Astrocyte (in vitro differentiated cells and primary cell): Measurements from ENCODE around the gene ENTPD5. TPM values are rescaled to one million over a fixed set of nuclear protein-coding genes. Genes with fewer than 3 reads are reported as not detected.

Source experiments
- DNase-seq: peaks from one replicate; pipeline ENCODE4 v3.0.0-alpha.2; 2010; ENCODE audit warnings: low read depth
- FAIRE-seq: peaks from 2 replicates; lab custom pipeline; 2011; peaks lifted over from hg19 to GRCh38; lab: Jason Lieb, UNC
- H2AFZ ChIP-seq: 2 replicates; pipeline ENCODE4 v1.6.0; 2012; ENCODE audit warnings: low read depth, low read length, inconsistent platforms
- H3K27ac ChIP-seq: 2 replicates; pipeline ENCODE4 v1.5.1; 2011; ENCODE audit warnings: low read depth, low read length, inconsistent platforms
- H3K27me3 ChIP-seq: 2 replicates; pipeline ENCODE4 v1.6.0; 2011; ENCODE audit warnings: low read length, inconsistent platforms; ENCODE audit not compliant: insufficient read depth
- H3K36me3 ChIP-seq: 2 replicates; pipeline ENCODE4 v1.5.1; 2011; ENCODE audit warnings: low read length, inconsistent platforms; ENCODE audit not compliant: insufficient read depth
- H3K4me1 ChIP-seq: 2 replicates; pipeline ENCODE4 v1.5.1; 2011; ENCODE audit warnings: low read length, inconsistent platforms; ENCODE audit not compliant: insufficient read depth
- H3K4me2 ChIP-seq: 2 replicates; pipeline ENCODE4 v1.6.0; 2012; ENCODE audit warnings: low read length, inconsistent platforms
- H3K4me3 ChIP-seq: 2 replicates; pipeline ENCODE4 v1.5.1; 2011; ENCODE audit warnings: low read depth, mild to moderate bottlenecking, low read length, inconsistent platforms; ENCODE audit not compliant: insufficient read depth
- H3K79me2 ChIP-seq: 2 replicates; pipeline ENCODE4 v1.6.0; 2012; ENCODE audit warnings: mild to moderate bottlenecking, low read length, inconsistent platforms; ENCODE audit not compliant: insufficient read depth
- H3K9ac ChIP-seq: 2 replicates; pipeline ENCODE4 v1.6.0; 2012; ENCODE audit warnings: mild to moderate bottlenecking, low read length, inconsistent platforms
- H3K9me3 ChIP-seq: 2 replicates; pipeline ENCODE4 v1.5.1; 2012; ENCODE audit warnings: low read depth, mild to moderate bottlenecking, low read length, inconsistent platforms; ENCODE audit not compliant: insufficient read depth
- H4K20me1 ChIP-seq: 2 replicates; pipeline ENCODE4 v1.6.0; 2012; ENCODE audit warnings: low read length, inconsistent platforms; ENCODE audit not compliant: insufficient read depth
- H3K27ac Mint-ChIP-seq: one replicate; pipeline ENCODE4 v1.8.0; 2021; ENCODE audit warnings: mild to moderate bottlenecking, mixed read lengths; ENCODE audit not compliant: unreplicated experiment
- H3K27me3 Mint-ChIP-seq: one replicate; pipeline ENCODE4 v1.8.0; 2021; ENCODE audit warnings: low read depth, mixed read lengths; ENCODE audit not compliant: unreplicated experiment
- H3K36me3 Mint-ChIP-seq: one replicate; pipeline ENCODE4 v1.8.0; 2021; ENCODE audit warnings: low read depth, mixed read lengths; ENCODE audit not compliant: unreplicated experiment
- H3K4me1 Mint-ChIP-seq: one replicate; pipeline ENCODE4 v1.8.0; 2021; ENCODE audit warnings: low read depth, mixed read lengths; ENCODE audit not compliant: unreplicated experiment
- H3K4me3 Mint-ChIP-seq: one replicate; pipeline ENCODE4 v1.8.0; 2021; ENCODE audit warnings: mild to moderate bottlenecking, moderate library complexity, mixed read lengths; ENCODE audit not compliant: unreplicated experiment
- H3K9me3 Mint-ChIP-seq: one replicate; pipeline ENCODE4 v1.8.0; 2021; ENCODE audit warnings: mild to moderate bottlenecking, mixed read lengths; ENCODE audit not compliant: unreplicated experiment
- CTCF ChIP-seq: IDR thresholded peaks from 2 replicates; pipeline ENCODE4 v1.5.1; 2011; ENCODE audit warnings: low read depth, mild to moderate bottlenecking, inconsistent platforms, low read length, moderate library complexity; ENCODE audit not compliant: insufficient read depth
- EZH2 ChIP-seq: IDR thresholded peaks from 2 replicates; pipeline ENCODE4 v1.6.1; 2012; ENCODE audit warnings: mild to moderate bottlenecking, low read length, inconsistent platforms; ENCODE audit not compliant: insufficient read depth
- total RNA-seq: library from RNA; stranded (reverse); gene quantifications from 2 replicates; pipeline ENCODE4 v1.2.1, GENCODE V29; 2021

Gene ENTPD5
- total RNA-seq, 1 donor from 2014 or later: 9.5 TPM

- H3K9me3 Mint-ChIP-seq: no peaks in the 10 kb centered on the region
- no peak overlapping the region for H3K4me3 Mint-ChIP-seq
These were observed 73.9 kb downstream of the ENTPD5 start for GRCh38 chr14:73945159-73945670.

GRCh38 chr14:73944432-73945158, 74.5 kb downstream of the ENTPD5 start:
- Histone ChIP-seq H3K79me2 (no peaks in the 10 kb centered on the region), H3K9ac (no peak overlapping the region), H3K4me3 (no peak overlapping the region), H3K27ac (no peak overlapping the region), H3K4me2 (no peak overlapping the region), H3K9me3 (no peaks in the 10 kb centered on the region), H3K27me3 (no peaks in the 10 kb centered on the region), H3K36me3 (peaks cover 6% of the 10 kb centered on the region), H3K4me1 (no peaks in the 10 kb centered on the region), H2AFZ (no peak overlapping the region), H4K20me1 (no peaks in the 10 kb centered on the region)
- Mint-ChIP-seq H3K27me3 (no peaks in the 10 kb centered on the region), H3K4me3 (no peak overlapping the region), H3K9me3 (no peaks in the 10 kb centered on the region), H3K4me1 (no peaks in the 10 kb centered on the region), H3K27ac (no peak overlapping the region), H3K36me3 (peaks cover 13% of the 10 kb centered on the region)
- FAIRE-seq: no peak
- no peak for DNase-seq
- TF ChIP-seq EZH2: no peak
- no peak for TF ChIP-seq CTCF

More at GRCh38 chr14:73945159-73945670, 73.9 kb downstream of the ENTPD5 start:
- Mint-ChIP-seq H3K36me3 (peaks cover 11% of the 10 kb centered on the region), H3K27ac (no peak overlapping the region), H3K27me3 (no peaks in the 10 kb centered on the region), H3K4me1 (no peaks in the 10 kb centered on the region)
- Histone ChIP-seq H3K9me3 (no peaks in the 10 kb centered on the region), H3K27me3 (no peaks in the 10 kb centered on the region), H3K4me3 (no peak overlapping the region), H3K79me2 (no peaks in the 10 kb centered on the region), H4K20me1 (no peaks in the 10 kb centered on the region), H3K4me1 (no peaks in the 10 kb centered on the region), H3K36me3 (peaks cover 6% of the 10 kb centered on the region), H3K9ac (no peak overlapping the region), H2AFZ (no peak overlapping the region), H3K4me2 (no peak overlapping the region), H3K27ac (no peak overlapping the region)
- DNase-seq: no peak
- TF ChIP-seq CTCF (no peak), EZH2 (no peak)
- FAIRE-seq: no peak

- no peak overlapping the region for H3K4me3 Mint-ChIP-seq
- H3K4me1 Mint-ChIP-seq: no peaks in the 10 kb centered on the region
- DNase-seq (peak; percentile 3), FAIRE-seq (no peak)
- Histone ChIP-seq H3K9ac (no peak overlapping the region), H3K27ac (no peak overlapping the region), H3K27me3 (no peaks in the 10 kb centered on the region), H3K4me1 (no peaks in the 10 kb centered on the region), H2AFZ (no peak overlapping the region), H3K4me3 (no peak overlapping the region), H3K9me3 (no peaks in the 10 kb centered on the region), H3K79me2 (no peaks in the 10 kb centered on the region), H4K20me1 (no peaks in the 10 kb centered on the region), H3K4me2 (no peak overlapping the region), H3K36me3 (peaks cover 6% of the 10 kb centered on the region)
- H3K36me3 Mint-ChIP-seq: peaks cover 13% of the 10 kb centered on the region
- H3K27me3 Mint-ChIP-seq: no peaks in the 10 kb centered on the region
- TF ChIP-seq CTCF (no peak), EZH2 (no peak)
- no peaks in the 10 kb centered on the region for H3K9me3 Mint-ChIP-seq
- no peak overlapping the region for H3K27ac Mint-ChIP-seq
These were observed 76.0 kb downstream of the ENTPD5 start for GRCh38 chr14:73943083-73943482.
